ENCODE data around the gene AXIN1.

The AXIN1 gene, protein sequence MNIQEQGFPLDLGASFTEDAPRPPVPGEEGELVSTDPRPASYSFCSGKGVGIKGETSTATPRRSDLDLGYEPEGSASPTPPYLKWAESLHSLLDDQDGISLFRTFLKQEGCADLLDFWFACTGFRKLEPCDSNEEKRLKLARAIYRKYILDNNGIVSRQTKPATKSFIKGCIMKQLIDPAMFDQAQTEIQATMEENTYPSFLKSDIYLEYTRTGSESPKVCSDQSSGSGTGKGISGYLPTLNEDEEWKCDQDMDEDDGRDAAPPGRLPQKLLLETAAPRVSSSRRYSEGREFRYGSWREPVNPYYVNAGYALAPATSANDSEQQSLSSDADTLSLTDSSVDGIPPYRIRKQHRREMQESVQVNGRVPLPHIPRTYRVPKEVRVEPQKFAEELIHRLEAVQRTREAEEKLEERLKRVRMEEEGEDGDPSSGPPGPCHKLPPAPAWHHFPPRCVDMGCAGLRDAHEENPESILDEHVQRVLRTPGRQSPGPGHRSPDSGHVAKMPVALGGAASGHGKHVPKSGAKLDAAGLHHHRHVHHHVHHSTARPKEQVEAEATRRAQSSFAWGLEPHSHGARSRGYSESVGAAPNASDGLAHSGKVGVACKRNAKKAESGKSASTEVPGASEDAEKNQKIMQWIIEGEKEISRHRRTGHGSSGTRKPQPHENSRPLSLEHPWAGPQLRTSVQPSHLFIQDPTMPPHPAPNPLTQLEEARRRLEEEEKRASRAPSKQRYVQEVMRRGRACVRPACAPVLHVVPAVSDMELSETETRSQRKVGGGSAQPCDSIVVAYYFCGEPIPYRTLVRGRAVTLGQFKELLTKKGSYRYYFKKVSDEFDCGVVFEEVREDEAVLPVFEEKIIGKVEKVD

DNA sequence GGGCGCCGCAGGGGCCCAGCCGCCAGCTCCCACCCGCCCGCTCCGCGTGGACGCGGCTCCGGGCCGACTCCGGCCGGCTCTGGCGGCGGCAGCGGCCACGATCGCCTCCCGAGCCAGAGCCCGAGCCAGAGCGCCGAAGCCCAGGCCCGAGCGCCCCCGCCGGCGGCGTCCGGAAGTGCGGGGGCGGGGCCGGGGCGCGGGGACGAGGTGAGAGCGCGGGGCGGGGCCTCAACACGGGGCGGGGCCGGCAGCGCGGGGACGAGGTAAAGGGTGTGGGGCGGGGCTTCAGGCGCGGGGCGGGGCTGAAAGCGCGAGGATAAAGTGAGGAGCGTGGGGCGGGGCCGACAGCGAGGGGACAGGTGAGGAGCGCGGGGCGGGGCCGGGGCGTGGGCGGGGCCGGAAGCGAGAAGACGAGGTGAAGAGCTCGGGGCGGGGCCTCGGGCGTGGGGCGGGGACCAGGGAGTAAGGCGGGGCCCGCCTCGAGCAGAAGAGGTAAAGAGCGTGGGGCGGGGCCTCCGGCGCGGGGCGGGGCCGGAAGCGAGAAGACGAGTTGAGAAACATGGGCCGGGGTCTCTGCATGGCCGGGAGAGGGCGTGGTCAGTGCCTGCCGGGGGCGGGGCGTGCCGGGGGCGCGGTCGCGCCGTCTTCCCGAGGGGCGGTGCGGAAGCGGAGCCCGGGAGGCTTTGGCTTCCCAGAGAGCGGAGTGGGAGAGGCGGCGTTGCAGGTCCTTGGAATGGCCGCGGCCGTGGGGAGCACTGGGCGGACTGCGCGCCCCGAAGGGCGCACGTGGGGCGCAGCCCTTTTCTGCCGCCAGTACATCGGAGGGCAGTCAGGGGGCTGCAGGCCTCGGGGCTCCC lies at the start of gene AXIN1:
Gene AXIN1, minus strand, starts transcription at position 177 of the 857 bp plus-strand sequence. CDS start 5,698 bp downstream, outside the sequence.
- in situ Hi-C loops (cut with HindIII; ENCODE audit: low sequenced_read_pairs), result no loop called here
- peak within 1 kb of the TSS; percentile 65 for H3K4me3 ChIP-seq (ENCODE audit: low read depth, low read length)
- TF ChIP-seq, protein P1, sequence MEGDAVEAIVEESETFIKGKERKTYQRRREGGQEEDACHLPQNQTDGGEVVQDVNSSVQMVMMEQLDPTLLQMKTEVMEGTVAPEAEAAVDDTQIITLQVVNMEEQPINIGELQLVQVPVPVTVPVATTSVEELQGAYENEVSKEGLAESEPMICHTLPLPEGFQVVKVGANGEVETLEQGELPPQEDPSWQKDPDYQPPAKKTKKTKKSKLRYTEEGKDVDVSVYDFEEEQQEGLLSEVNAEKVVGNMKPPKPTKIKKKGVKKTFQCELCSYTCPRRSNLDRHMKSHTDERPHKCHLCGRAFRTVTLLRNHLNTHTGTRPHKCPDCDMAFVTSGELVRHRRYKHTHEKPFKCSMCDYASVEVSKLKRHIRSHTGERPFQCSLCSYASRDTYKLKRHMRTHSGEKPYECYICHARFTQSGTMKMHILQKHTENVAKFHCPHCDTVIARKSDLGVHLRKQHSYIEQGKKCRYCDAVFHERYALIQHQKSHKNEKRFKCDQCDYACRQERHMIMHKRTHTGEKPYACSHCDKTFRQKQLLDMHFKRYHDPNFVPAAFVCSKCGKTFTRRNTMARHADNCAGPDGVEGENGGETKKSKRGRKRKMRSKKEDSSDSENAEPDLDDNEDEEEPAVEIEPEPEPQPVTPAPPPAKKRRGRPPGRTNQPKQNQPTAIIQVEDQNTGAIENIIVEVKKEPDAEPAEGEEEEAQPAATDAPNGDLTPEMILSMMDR (IDR thresholded peaks at IDR 0.05; ENCODE audit: low read depth, low read length, missing control alignments), result peak; percentile 35
- peak; percentile 76 for DNase-seq (ENCODE audit: low read depth)

DNA sequence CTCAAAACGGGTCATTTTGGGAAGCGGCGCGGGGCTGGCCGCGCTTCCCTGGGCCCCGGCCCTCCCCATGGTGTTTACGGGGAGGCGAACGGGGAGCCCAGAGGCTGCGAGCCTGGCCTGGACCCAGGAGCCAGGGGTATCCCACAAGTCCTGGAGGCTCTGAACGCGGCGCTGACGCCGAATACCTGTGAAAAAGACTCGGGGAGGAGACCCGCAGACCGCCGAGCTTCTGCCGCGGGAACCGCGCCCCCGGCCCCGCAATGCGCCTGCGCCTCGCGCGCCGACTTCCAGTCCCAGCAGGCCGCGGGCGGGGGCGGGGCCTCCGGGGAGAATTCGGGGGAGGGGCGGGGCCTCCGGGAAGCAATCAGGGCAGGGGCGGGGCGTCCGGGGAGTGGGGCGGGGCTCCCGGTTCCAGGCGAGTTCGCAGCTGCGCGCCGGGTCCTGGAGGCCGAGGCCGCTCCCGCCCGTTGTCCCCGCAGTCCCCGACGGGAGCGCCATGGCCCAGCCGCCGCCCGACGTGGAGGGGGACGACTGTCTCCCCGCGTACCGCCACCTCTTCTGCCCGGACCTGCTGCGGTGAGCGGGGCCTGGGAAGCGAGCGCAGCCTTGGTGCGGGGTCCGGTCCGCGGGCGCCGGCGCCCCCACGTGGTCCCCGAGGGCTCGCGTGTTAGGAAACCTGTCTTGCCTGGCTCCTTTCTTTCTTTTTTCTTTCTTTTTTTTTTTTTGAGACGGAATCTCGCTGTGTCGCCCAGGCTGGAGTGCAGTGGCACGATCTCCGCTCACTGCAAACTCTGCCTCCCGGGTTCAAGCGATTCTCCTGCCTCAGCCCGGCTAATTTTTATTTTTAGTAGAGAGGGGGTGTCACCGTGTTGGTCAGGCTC lies 49.2 kb upstream of the AXIN1 start, which contains the start of gene DECR2:
Gene DECR2, plus strand, starts transcription at position 418 of the 881 bp plus-strand sequence. Its CDS starts 79 bp downstream, at position 497.
- DNase-seq (ENCODE audit: low read depth), result peak; percentile 74
- H3K4me3 ChIP-seq (ENCODE audit: low read depth, low read length), result peak within 1 kb of the TSS; percentile 73
- in situ Hi-C loops (cut with HindIII; ENCODE audit: low sequenced_read_pairs), result no loop called here
- TF ChIP-seq, protein P1 (IDR thresholded peaks at IDR 0.05; ENCODE audit: low read depth, low read length, missing control alignments), result peak; percentile 38

DNA sequence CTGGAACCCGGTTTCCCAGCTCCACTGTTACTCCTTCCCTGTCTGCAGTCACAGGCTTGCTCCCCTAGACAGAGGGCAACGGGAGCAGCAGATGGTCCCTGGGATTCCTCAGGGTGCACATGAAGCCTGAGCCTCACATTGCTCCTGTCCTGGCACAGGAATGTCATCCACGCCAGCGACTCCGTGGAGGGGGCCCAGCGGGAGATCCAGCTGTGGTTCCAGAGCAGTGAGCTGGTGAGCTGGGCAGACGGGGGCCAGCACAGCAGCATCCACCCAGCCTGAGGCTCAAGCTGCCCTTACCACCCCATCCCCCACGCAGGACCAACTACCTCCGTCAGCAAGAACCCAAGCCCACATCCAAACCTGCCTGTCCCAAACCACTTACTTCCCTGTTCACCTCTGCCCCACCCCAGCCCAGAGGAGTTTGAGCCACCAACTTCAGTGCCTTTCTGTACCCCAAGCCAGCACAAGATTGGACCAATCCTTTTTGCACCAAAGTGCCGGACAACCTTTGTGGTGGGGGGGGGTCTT lies 47.6 kb upstream of the AXIN1 start:
- TF ChIP-seq, protein P1 (IDR thresholded peaks at IDR 0.05; ENCODE audit: low read depth, low read length, missing control alignments), result no peak
- DNase-seq (ENCODE audit: low read depth), result no peak
- peak overlapping the region; percentile 73 for H3K4me3 ChIP-seq (ENCODE audit: low read depth, low read length)
- in situ Hi-C loops (cut with HindIII; ENCODE audit: low sequenced_read_pairs), result no loop called here

DNA sequence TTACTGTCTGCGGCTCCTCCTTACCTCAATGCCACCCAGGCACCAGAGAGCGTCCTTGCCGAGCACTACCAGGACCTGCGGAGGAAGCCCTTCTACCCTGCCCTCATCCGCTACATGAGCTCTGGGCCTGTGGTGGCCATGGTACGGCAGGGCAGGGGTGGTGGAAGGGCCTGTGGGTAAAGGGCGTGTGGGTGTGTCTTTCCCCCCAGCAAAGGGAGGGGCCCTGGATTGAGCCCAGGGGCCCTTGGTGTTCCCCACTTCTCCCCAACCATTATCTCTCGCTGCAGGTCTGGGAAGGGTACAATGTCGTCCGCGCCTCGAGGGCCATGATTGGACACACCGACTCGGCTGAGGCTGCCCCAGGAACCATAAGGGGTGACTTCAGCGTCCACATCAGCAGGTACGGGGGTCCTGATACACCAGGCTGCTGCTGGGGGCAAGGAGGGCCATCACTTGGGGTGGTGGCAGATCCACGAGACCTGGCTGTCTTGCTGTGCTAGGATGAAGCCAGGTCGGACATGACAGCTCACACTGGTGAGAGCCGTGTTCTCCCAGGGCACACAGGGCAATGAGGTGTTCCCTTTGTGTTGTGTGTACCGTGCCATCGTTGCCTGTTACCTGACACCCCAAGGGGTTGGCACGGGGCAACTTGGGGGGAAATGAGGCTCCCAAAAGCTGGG lies 47.0 kb upstream of the AXIN1 start:
- DNase-seq (ENCODE audit: low read depth), result no peak
- H3K4me3 ChIP-seq (ENCODE audit: low read depth, low read length), result no peak overlapping the region
- in situ Hi-C loops (cut with HindIII; ENCODE audit: low sequenced_read_pairs), result no loop called here
- TF ChIP-seq, protein P1 (IDR thresholded peaks at IDR 0.05; ENCODE audit: low read depth, low read length, missing control alignments), result no peak

DNA sequence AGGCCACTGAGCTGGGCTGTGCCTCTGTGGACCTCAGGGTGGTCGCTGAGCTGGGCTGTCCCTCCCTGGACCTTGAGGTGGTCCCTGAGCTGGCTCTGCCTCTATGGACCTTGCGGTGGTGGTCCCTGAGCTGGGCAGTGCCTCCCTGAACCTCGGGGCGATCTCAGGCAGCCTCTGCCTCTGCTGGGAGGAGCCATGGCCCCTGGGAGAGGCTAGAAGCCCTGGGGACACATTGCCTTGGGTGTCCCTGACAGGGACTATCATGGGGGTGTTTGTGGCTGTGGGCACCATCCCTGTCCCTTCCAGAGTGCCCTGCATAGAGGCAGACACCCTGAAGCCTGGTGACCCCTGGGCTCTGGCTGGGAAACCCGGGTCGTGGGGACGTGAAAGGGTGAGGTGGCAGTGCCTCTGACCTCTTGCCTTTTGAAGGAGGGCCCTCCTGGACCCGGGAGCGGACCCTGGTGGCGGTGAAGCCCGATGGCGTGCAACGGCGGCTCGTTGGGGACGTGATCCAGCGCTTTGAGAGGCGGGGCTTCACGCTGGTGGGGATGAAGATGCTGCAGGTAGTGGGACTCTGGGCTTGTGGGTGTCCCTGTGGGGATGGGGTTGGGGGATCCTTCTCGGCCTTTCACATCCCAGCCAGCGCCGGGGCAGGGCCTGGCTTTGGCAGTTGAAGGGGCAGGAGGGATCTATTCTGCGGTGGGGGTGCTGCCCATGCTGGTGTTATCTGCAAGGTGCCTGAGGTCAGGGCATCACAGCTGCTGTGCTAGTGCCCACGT lies 46.2 kb upstream of the AXIN1 start:
- TF ChIP-seq, protein P1 (IDR thresholded peaks at IDR 0.05; ENCODE audit: low read depth, low read length, missing control alignments), result no peak
- no peak overlapping the region for H3K4me3 ChIP-seq (ENCODE audit: low read depth, low read length)
- in situ Hi-C loops (cut with HindIII; ENCODE audit: low sequenced_read_pairs), result no loop called here
- no peak for DNase-seq (ENCODE audit: low read depth)

Data from astrocyte of the cerebellum (primary cell).